WTC11 (cell line): Measurements from ENCODE around the gene SPOUT1. TPM values are rescaled to one million over a fixed set of nuclear protein-coding genes. Genes with fewer than 3 reads are reported as not detected.
A peak's percentile ranks its signal among the peaks of the same experiment; 100 is the strongest.

ENCODE experiments used
- AR ChIP-seq: fragments of 250-450 bp; sonication (Bioruptor Pico); IDR thresholded peaks from 2 replicates; pipeline ENCODE4 v1.9.0; 2021; ENCODE audit warnings: mild to moderate bottlenecking
- ATF3 ChIP-seq: sonication (generic); formaldehyde crosslinking; conservative IDR thresholded peaks from 2 replicates; pipeline ENCODE4 v1.8.1; 2022; ENCODE audit warnings: mild to moderate bottlenecking, missing genetic modification reagents
- CBFB ChIP-seq: sonication (generic); formaldehyde crosslinking; IDR thresholded peaks from 2 replicates; pipeline ENCODE4 v1.8.1; 2022; ENCODE audit warnings: mild to moderate bottlenecking, low read depth, missing genetic modification reagents
- CREB1 ChIP-seq: sonication (generic); formaldehyde crosslinking; IDR thresholded peaks from 2 replicates; pipeline ENCODE4 v1.8.0; 2023; ENCODE audit warnings: mild to moderate bottlenecking, missing genetic modification reagents
- CREM ChIP-seq: sonication (generic); formaldehyde crosslinking; IDR thresholded peaks from 2 replicates; pipeline ENCODE4 v1.8.1; 2022; ENCODE audit warnings: mild to moderate bottlenecking, missing genetic modification reagents, moderate library complexity
- E2F1 ChIP-seq: sonication (generic); formaldehyde crosslinking; IDR thresholded peaks from 2 replicates; pipeline ENCODE4 v1.8.0; 2022; ENCODE audit warnings: mild to moderate bottlenecking, missing genetic modification reagents
- E2F4 ChIP-seq: sonication (generic); formaldehyde crosslinking; IDR thresholded peaks from 2 replicates; pipeline ENCODE4 v1.8.1; 2022; ENCODE audit warnings: low read depth, mild to moderate bottlenecking, moderate library complexity, missing genetic modification reagents, borderline replicate concordance
- E2F5 ChIP-seq: sonication (generic); formaldehyde crosslinking; IDR thresholded peaks from 2 replicates; pipeline ENCODE4 v1.8.1; 2022; ENCODE audit warnings: mild to moderate bottlenecking, moderate library complexity, missing genetic modification reagents
- ELF4 ChIP-seq: sonication (generic); formaldehyde crosslinking; IDR thresholded peaks from 2 replicates; pipeline ENCODE4 v1.8.1; 2022; ENCODE audit warnings: low read depth, mild to moderate bottlenecking, moderate library complexity, missing genetic modification reagents
- ESRRA ChIP-seq: sonication (generic); formaldehyde crosslinking; IDR thresholded peaks from 2 replicates; pipeline ENCODE4 v1.8.1; 2022; ENCODE audit warnings: mild to moderate bottlenecking, missing genetic modification reagents, borderline replicate concordance
- ETV6 ChIP-seq: sonication (generic); formaldehyde crosslinking; IDR thresholded peaks from 2 replicates; pipeline ENCODE4 v1.8.1; 2022; ENCODE audit warnings: mild to moderate bottlenecking, missing genetic modification reagents
- FOXP4 ChIP-seq: sonication (generic); formaldehyde crosslinking; IDR thresholded peaks from 2 replicates; pipeline ENCODE4 v1.8.0; 2022; ENCODE audit warnings: mild to moderate bottlenecking, missing genetic modification reagents
- GTF2I ChIP-seq: fragments of 250-450 bp; sonication (Bioruptor Pico); conservative IDR thresholded peaks from 2 replicates; pipeline ENCODE4 v1.4.0; 2021; ENCODE audit warnings: mild to moderate bottlenecking
- HMGXB4 ChIP-seq: sonication (generic); formaldehyde crosslinking; IDR thresholded peaks from 2 replicates; pipeline ENCODE4 v1.8.1; 2023; ENCODE audit warnings: mild to moderate bottlenecking, moderate library complexity, missing genetic modification reagents
- MLX ChIP-seq: sonication (generic); formaldehyde crosslinking; IDR thresholded peaks from 2 replicates; pipeline ENCODE4 v1.8.1; 2023; ENCODE audit warnings: mild to moderate bottlenecking, missing genetic modification reagents, moderate library complexity
- USF1 ChIP-seq: sonication (generic); formaldehyde crosslinking; IDR thresholded peaks from 2 replicates; pipeline ENCODE4 v1.8.0; 2022; ENCODE audit warnings: mild to moderate bottlenecking, missing genetic modification reagents
- ZNF232 ChIP-seq: sonication (generic); formaldehyde crosslinking; IDR thresholded peaks from 2 replicates; pipeline ENCODE4 v1.8.0; 2022; ENCODE audit warnings: mild to moderate bottlenecking, missing genetic modification reagents
- ZNF263 ChIP-seq: sonication (generic); formaldehyde crosslinking; IDR thresholded peaks from 2 replicates; pipeline ENCODE4 v1.8.1; 2022; ENCODE audit warnings: low read depth, mild to moderate bottlenecking, moderate library complexity, missing genetic modification reagents
- ZNF281 ChIP-seq: sonication (generic); formaldehyde crosslinking; IDR thresholded peaks from 2 replicates; pipeline ENCODE4 v1.8.0; 2023; ENCODE audit warnings: mild to moderate bottlenecking, missing genetic modification reagents
- ZNF317 ChIP-seq: sonication (generic); formaldehyde crosslinking; IDR thresholded peaks from 2 replicates; pipeline ENCODE4 v1.8.1; 2023; ENCODE audit warnings: low read depth, mild to moderate bottlenecking, moderate library complexity, missing genetic modification reagents, borderline replicate concordance
- ZNF423 ChIP-seq: fragments of 250-450 bp; sonication (Bioruptor Pico); IDR thresholded peaks from 2 replicates; pipeline ENCODE4 v2.1.2; 2022; ENCODE audit warnings: mild to moderate bottlenecking, moderate library complexity
- total RNA-seq: library from RNA; stranded (reverse); gene quantifications from 3 replicates; pipeline ENCODE4 v1.2.3, GENCODE V29; 2021

Gene SPOUT1
- total RNA-seq, 1 experiment from 2014 or later: 79.3 TPM

- peak; percentile 89; the same call in 1 of the 2 replicates for TF ChIP-seq ZNF281 (CRISPR knock-in tag)
- peak; percentile 63 for TF ChIP-seq ZNF263 (CRISPR knock-in tag)
- TF ChIP-seq CBFB (CRISPR knock-in tag): no peak
- TF ChIP-seq MLX (CRISPR knock-in tag): peak; percentile 82; the same call in 1 of the 2 replicates
- TF ChIP-seq FOXP4 (CRISPR knock-in tag): peak; percentile 98
- peak; percentile 94 for TF ChIP-seq HMGXB4 (CRISPR knock-in tag)
- peak; percentile 97 for TF ChIP-seq ZNF232 (CRISPR knock-in tag)
- TF ChIP-seq GTF2I (CRISPR knock-in tag): no peak
- TF ChIP-seq ZNF423 (CRISPR knock-in tag): no peak
- peak; percentile 92 for TF ChIP-seq E2F5 (CRISPR knock-in tag)
- TF ChIP-seq CREB1 (CRISPR knock-in tag): peak; percentile 75; the same call in 1 of the 2 replicates
- peak; percentile 88; the same call in 1 of the 2 replicates for TF ChIP-seq ESRRA
- TF ChIP-seq USF1 (CRISPR knock-in tag): peak; percentile 98
- TF ChIP-seq ZNF317: peak; percentile 61; the same call in 1 of the 2 replicates
- TF ChIP-seq ATF3 (CRISPR knock-in tag): no peak
- TF ChIP-seq CREM: peak; percentile 90
- peak; percentile 97 for TF ChIP-seq ETV6 (CRISPR knock-in tag)
- peak; percentile 54; the same call in 1 of the 2 replicates for TF ChIP-seq E2F4
- TF ChIP-seq E2F1 (CRISPR knock-in tag): peak; percentile 92; the same call in 1 of the 2 replicates
- peak; percentile 90; the same call in 1 of the 2 replicates for TF ChIP-seq ELF4 (CRISPR knock-in tag)
- no peak for TF ChIP-seq AR (CRISPR knock-in tag)
These were observed 42.7 kb downstream of the SPOUT1 start, which contains the start of gene TBC1D13 (continued) for GRCh38 chr9:128786681-128787601.
